ENCODE data around the gene GRID1.

DNA sequence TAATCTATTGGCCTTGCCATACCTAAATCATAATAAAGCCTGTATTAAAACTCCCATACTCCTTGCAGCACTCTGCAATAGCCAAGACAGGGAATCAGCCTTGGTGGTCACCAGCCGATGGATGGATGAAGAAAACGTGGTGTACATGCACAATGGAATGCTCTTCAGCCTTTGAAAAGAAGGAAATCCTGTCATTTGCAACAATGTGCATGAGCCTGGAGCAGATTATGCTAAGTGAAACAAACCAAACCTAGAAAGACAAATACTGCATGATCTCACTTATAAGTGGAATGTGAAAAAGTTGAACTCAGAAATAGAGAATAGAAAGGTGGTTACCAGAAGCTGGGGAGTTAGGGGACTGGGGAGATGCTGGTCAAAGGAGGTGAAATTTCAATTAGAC is 218.5 kb downstream of the GRID1 start:
- TF ChIP-seq, protein P1, sequence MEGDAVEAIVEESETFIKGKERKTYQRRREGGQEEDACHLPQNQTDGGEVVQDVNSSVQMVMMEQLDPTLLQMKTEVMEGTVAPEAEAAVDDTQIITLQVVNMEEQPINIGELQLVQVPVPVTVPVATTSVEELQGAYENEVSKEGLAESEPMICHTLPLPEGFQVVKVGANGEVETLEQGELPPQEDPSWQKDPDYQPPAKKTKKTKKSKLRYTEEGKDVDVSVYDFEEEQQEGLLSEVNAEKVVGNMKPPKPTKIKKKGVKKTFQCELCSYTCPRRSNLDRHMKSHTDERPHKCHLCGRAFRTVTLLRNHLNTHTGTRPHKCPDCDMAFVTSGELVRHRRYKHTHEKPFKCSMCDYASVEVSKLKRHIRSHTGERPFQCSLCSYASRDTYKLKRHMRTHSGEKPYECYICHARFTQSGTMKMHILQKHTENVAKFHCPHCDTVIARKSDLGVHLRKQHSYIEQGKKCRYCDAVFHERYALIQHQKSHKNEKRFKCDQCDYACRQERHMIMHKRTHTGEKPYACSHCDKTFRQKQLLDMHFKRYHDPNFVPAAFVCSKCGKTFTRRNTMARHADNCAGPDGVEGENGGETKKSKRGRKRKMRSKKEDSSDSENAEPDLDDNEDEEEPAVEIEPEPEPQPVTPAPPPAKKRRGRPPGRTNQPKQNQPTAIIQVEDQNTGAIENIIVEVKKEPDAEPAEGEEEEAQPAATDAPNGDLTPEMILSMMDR (IDR thresholded peaks at IDR 0.05): no peak
- TF ChIP-seq POLR2A (IDR thresholded peaks at IDR 0.05) (no peak), EP300 (IDR thresholded peaks at IDR 0.05) (no peak)
